Measurements from ENCODE around the gene PLOD2. TPM values are rescaled to one million over a fixed set of nuclear protein-coding genes. Genes with fewer than 3 reads are reported as not detected.

The PLOD2 gene
- total RNA-seq, 2 donors from 2014 or later = 4.6 TPM; not detected in 1

GRCh38 chr3:146177072-146177471 lies 16.1 kb upstream of the PLOD2 start:
- ATAC-seq = no peak
- no peak overlapping the region for H3K27ac Mint-ChIP-seq
- H3K9me3 Mint-ChIP-seq = peaks cover 0 to 3% of the 10 kb centered on the region in 2 donors
- DNase-seq (ENCODE audit: low spot score in 2 of 2) = no peak
- no peaks in the 10 kb centered on the region for H3K36me3 Mint-ChIP-seq

- no peak for ATAC-seq
- Mint-ChIP-seq H3K27ac (no peak overlapping the region), H3K9me3 (peaks cover 0 to 3% of the 10 kb centered on the region in 2 donors), H3K36me3 (no peaks in the 10 kb centered on the region)
- DNase-seq (ENCODE audit: low spot score in 2 of 2) = no peak
These were observed 11.6 kb upstream of the PLOD2 start for GRCh38 chr3:146172586-146172985.

- DNase-seq (ENCODE audit: low spot score in 2 of 2) (no peak), ATAC-seq (no peak)
- peaks cover 0 to 3% of the 10 kb centered on the region in 2 donors for H3K9me3 Mint-ChIP-seq
- no peak overlapping the region for H3K27ac Mint-ChIP-seq
- H3K36me3 Mint-ChIP-seq = no peaks in the 10 kb centered on the region
These were observed 9.6 kb upstream of the PLOD2 start for GRCh38 chr3:146170591-146170990.

GRCh38 chr3:146169891-146170290 lies 8.9 kb upstream of the PLOD2 start:
- Mint-ChIP-seq H3K27ac (no peak overlapping the region), H3K9me3 (peaks cover 0 to 3% of the 10 kb centered on the region in 2 donors), H3K36me3 (no peaks in the 10 kb centered on the region)
- DNase-seq (ENCODE audit: low spot score in 2 of 2) (no peak), ATAC-seq (no peak)

- no peak for DNase-seq (ENCODE audit: low spot score in 2 of 2)
- Mint-ChIP-seq H3K9me3 (peaks cover 0 to 4% of the 10 kb centered on the region in 2 donors), H3K27ac (no peak overlapping the region), H3K36me3 (peaks cover 0 to 6% of the 10 kb centered on the region in 2 donors)
- ATAC-seq = no peak
These were observed 5.8 kb upstream of the PLOD2 start for GRCh38 chr3:146166826-146167225.

- H3K27ac Mint-ChIP-seq = no peak overlapping the region
- peaks cover 0 to 4% of the 10 kb centered on the region in 2 donors for H3K9me3 Mint-ChIP-seq
- DNase-seq (ENCODE audit: low spot score in 2 of 2) (no peak), ATAC-seq (no peak)
- peaks cover 0 to 6% of the 10 kb centered on the region in 2 donors for H3K36me3 Mint-ChIP-seq
These were observed 5.4 kb upstream of the PLOD2 start for GRCh38 chr3:146166415-146166821.

GRCh38 chr3:146165877-146166276 lies 4.9 kb upstream of the PLOD2 start:
- Mint-ChIP-seq H3K9me3 (peaks cover 0 to 4% of the 10 kb centered on the region in 2 donors), H3K27ac (no peak overlapping the region), H3K36me3 (peaks cover 0 to 6% of the 10 kb centered on the region in 2 donors)
- ATAC-seq (no peak), DNase-seq (ENCODE audit: low spot score in 2 of 2) (no peak)

GRCh38 chr3:146164971-146165769 lies 4.2 kb upstream of the PLOD2 start:
- peaks cover 0 to 8% of the 10 kb centered on the region in 2 donors for H3K36me3 Mint-ChIP-seq
- ATAC-seq (no peak), DNase-seq (ENCODE audit: low spot score in 2 of 2) (no peak)
- peaks cover 0 to 4% of the 10 kb centered on the region in 2 donors for H3K9me3 Mint-ChIP-seq
- H3K27ac Mint-ChIP-seq = no peak overlapping the region

- H3K27ac Mint-ChIP-seq = no peak overlapping the region
- peaks cover 0 to 15% of the 10 kb centered on the region in 2 donors for H3K36me3 Mint-ChIP-seq
- peaks cover 0 to 4% of the 10 kb centered on the region in 2 donors for H3K9me3 Mint-ChIP-seq
- no peak for DNase-seq (ENCODE audit: low spot score in 2 of 2)
- ATAC-seq = no peak
These were observed 3.5 kb upstream of the PLOD2 start for GRCh38 chr3:146164506-146164905.

GRCh38 chr3:146164071-146164470 lies 3.1 kb upstream of the PLOD2 start:
- Mint-ChIP-seq H3K9me3 (peaks cover 0 to 4% of the 10 kb centered on the region in 2 donors), H3K27ac (no peak overlapping the region), H3K36me3 (peaks cover 0 to 15% of the 10 kb centered on the region in 2 donors)
- DNase-seq (ENCODE audit: low spot score in 2 of 2) = no peak
- ATAC-seq = no peak

- ATAC-seq (no peak), DNase-seq (ENCODE audit: low spot score in 2 of 2) (no peak)
- H3K27ac Mint-ChIP-seq = no peak overlapping the region
- peaks cover 0 to 15% of the 10 kb centered on the region in 2 donors for H3K36me3 Mint-ChIP-seq
- H3K9me3 Mint-ChIP-seq = peaks cover 0 to 4% of the 10 kb centered on the region in 2 donors
These were observed 2.6 kb upstream of the PLOD2 start for GRCh38 chr3:146163584-146163983.

- ATAC-seq = no peak
- Mint-ChIP-seq H3K27ac (no peak overlapping the region), H3K9me3 (peaks cover 0 to 4% of the 10 kb centered on the region in 2 donors), H3K36me3 (peaks cover 0 to 15% of the 10 kb centered on the region in 2 donors)
- DNase-seq (ENCODE audit: low spot score in 2 of 2) = no peak
These were observed 1.6 kb upstream of the PLOD2 start for GRCh38 chr3:146162561-146162960.

GRCh38 chr3:146161663-146162002 lies 649 bp upstream of the PLOD2 start:
- H3K36me3 Mint-ChIP-seq = peaks cover 0 to 15% of the 10 kb centered on the region in 2 donors
- H3K9me3 Mint-ChIP-seq = peaks cover 0 to 4% of the 10 kb centered on the region in 2 donors

GRCh38 chr3:146160321-146160963 lies 542 bp downstream of the PLOD2 start:
- H3K27ac Mint-ChIP-seq = no peak overlapping the region
- DNase-seq (ENCODE audit: low spot score in 2 of 2) = peak in 1 of 2 donors; percentile 26
- peaks cover 0 to 15% of the 10 kb centered on the region in 2 donors for H3K36me3 Mint-ChIP-seq
- peaks cover 0 to 4% of the 10 kb centered on the region in 2 donors for H3K9me3 Mint-ChIP-seq
- ATAC-seq = peak; percentile 4 to 76

More at GRCh38 chr3:146161663-146162002, 649 bp upstream of the PLOD2 start:
- DNase-seq (ENCODE audit: low spot score in 2 of 2) = no peak
- ATAC-seq = no peak
- no peak overlapping the region for H3K27ac Mint-ChIP-seq

GRCh38 chr3:146159616-146160320 lies 1.2 kb downstream of the PLOD2 start:
- no peak for DNase-seq (ENCODE audit: low spot score in 2 of 2)
- ATAC-seq = no peak
- Mint-ChIP-seq H3K36me3 (peaks cover 0 to 15% of the 10 kb centered on the region in 2 donors), H3K9me3 (peaks cover 0 to 4% of the 10 kb centered on the region in 2 donors), H3K27ac (no peak overlapping the region)

- no peak overlapping the region for H3K27ac Mint-ChIP-seq
- DNase-seq (ENCODE audit: low spot score in 2 of 2) = no peak
- ATAC-seq = no peak
- peaks cover 0 to 4% of the 10 kb centered on the region in 2 donors for H3K9me3 Mint-ChIP-seq
- peaks cover 0 to 15% of the 10 kb centered on the region in 2 donors for H3K36me3 Mint-ChIP-seq
These were observed 1.9 kb downstream of the PLOD2 start for GRCh38 chr3:146159037-146159436.

Data from activated naive CD4-positive, alpha-beta T cell treated with anti-CD3 and anti-CD28 coated beads, Interleukin-2, amount 50 U/mL, for 72 hours (primary cell).